H1 (cell line): ENCODE data around the gene CLEC16A.

Experiments
- EP300 ChIP-seq, 2 experiments: IDR thresholded peaks; 1 replicate in 1 of 2; 2 replicates in 1 of 2; pipeline ENCODE4 v1.6.1; 2011 to 2012; ENCODE audit warnings: low read depth in 2 of 2, low read length in 2 of 2, mild to moderate bottlenecking in 2 of 2, borderline replicate concordance in 1 of 2, inconsistent platforms in 1 of 2, moderate library complexity in 1 of 2
- KDM1A ChIP-seq: fragments of 200-600, 300-600 bp; sonication (generic); IDR thresholded peaks from 2 replicates; pipeline ENCODE4 v1.7.1; 2016; ENCODE audit warnings: mild to moderate bottlenecking, low read length, borderline replicate concordance
- POLR2A ChIP-seq, 2 experiments: IDR thresholded peaks; 1 replicate in 1 of 2; 2 replicates in 1 of 2; pipeline ENCODE4 v1.6.1; 2011; ENCODE audit warnings: low read depth in 2 of 2, low read length in 2 of 2, mild to moderate bottlenecking in 2 of 2; ENCODE audit errors: control extremely low read depth in 1 of 2
- POLR2AphosphoS5 ChIP-seq: IDR thresholded peaks from 2 replicates; pipeline ENCODE4 v1.6.1; 2011; ENCODE audit warnings: low read depth, low read length
- SIX5 ChIP-seq: IDR thresholded peaks from 2 replicates; pipeline ENCODE4 v1.6.1; 2011; ENCODE audit warnings: mild to moderate bottlenecking, low read depth, low read length
- TAF7 ChIP-seq: optimal IDR thresholded peaks from 2 replicates; pipeline ENCODE3; 2011; ENCODE audit warnings: low read depth, mild to moderate bottlenecking, inconsistent platforms, low read length, moderate library complexity, borderline replicate concordance
- TF ChIP-seq, protein P1 (sequence below), 3 experiments: IDR thresholded peaks; 1 replicate in 2 of 3; 2 replicates in 1 of 3; pipeline versions ENCODE4 v1.5.1 to v1.6.1; 2011; ENCODE audit warnings: low read length in 3 of 3, mild to moderate bottlenecking in 3 of 3, inconsistent platforms in 2 of 3, low read depth in 1 of 3, moderate library complexity in 1 of 3; ENCODE audit not compliant: insufficient read depth in 1 of 3; ENCODE audit errors: control extremely low read depth in 1 of 3

DNA sequence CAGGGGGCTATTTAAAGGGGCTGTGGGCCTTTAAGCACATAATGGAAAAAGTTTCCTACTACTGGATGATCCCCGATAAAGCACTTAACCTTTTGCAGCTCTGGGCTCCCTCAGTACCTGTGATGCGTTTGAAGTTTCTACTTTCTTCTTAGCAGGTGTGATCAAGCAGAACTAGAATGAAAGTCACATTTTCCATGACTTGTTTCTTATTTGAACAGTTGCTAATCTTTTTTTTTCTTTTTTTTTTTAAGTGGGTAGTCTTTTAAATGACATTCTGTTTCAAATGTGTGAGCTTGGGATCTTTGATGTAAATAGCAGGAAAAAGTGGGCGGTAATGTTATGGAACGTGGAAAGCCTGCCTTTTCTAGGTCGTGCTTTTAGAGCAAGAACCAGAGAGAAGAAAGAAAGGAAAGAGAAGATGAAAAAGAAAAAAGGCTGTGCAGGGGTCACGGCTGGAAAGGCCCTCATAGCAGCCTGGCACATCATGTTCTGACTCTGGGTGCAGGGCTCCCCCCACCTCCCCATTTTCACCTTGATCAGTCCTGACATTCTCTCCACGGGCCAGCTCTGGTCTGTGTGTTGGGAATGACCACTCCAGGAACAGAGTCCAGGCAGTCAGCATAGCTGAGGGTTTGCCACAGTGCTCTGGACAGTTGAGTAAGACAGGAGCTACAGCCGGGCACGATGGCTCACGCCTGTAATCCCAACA lies 150.6 kb downstream of the CLEC16A start:
- no peak for TF ChIP-seq POLR2A (IDR thresholded peaks at IDR 0.05; ENCODE audit: control extremely low read depth in 1 of 2, low read depth in 2 of 2, low read length in 2 of 2)
- TF ChIP-seq POLR2AphosphoS5: no peak
- TF ChIP-seq, protein P1, sequence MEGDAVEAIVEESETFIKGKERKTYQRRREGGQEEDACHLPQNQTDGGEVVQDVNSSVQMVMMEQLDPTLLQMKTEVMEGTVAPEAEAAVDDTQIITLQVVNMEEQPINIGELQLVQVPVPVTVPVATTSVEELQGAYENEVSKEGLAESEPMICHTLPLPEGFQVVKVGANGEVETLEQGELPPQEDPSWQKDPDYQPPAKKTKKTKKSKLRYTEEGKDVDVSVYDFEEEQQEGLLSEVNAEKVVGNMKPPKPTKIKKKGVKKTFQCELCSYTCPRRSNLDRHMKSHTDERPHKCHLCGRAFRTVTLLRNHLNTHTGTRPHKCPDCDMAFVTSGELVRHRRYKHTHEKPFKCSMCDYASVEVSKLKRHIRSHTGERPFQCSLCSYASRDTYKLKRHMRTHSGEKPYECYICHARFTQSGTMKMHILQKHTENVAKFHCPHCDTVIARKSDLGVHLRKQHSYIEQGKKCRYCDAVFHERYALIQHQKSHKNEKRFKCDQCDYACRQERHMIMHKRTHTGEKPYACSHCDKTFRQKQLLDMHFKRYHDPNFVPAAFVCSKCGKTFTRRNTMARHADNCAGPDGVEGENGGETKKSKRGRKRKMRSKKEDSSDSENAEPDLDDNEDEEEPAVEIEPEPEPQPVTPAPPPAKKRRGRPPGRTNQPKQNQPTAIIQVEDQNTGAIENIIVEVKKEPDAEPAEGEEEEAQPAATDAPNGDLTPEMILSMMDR (IDR thresholded peaks at IDR 0.05; ENCODE audit: control extremely low read depth in 1 of 3, insufficient read depth in 1 of 3, low read depth in 1 of 3, low read length in 3 of 3): no peak
- no peak for TF ChIP-seq SIX5
- no peak for TF ChIP-seq EP300 (IDR thresholded peaks at IDR 0.05; ENCODE audit: borderline replicate concordance in 1 of 2, low read depth in 2 of 2, low read length in 2 of 2)
- no peak for TF ChIP-seq TAF7
- TF ChIP-seq KDM1A: no peak
